ENCODE results near the gene NCK2.

DNA sequence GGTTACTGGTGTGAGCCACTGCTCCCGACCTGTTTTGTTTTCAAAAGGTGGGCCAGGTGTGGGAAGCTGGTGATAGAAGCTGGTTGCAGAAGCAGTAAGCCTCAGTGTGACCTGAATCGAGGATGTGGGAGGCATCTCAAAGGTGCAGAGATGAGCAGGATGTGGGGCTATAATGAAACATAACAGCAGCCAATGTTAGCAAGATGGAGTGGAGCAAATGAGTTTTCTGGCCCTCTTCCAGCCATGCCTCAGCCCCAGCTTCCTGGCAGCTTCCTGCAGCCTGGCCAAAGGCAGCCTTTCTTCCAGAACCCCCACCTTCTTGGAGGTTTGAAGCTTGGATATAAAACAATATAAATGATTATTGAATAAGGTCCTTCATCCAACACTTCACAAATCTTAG is 184.8 kb downstream of the NCK2 start:
- TF ChIP-seq, protein P1, sequence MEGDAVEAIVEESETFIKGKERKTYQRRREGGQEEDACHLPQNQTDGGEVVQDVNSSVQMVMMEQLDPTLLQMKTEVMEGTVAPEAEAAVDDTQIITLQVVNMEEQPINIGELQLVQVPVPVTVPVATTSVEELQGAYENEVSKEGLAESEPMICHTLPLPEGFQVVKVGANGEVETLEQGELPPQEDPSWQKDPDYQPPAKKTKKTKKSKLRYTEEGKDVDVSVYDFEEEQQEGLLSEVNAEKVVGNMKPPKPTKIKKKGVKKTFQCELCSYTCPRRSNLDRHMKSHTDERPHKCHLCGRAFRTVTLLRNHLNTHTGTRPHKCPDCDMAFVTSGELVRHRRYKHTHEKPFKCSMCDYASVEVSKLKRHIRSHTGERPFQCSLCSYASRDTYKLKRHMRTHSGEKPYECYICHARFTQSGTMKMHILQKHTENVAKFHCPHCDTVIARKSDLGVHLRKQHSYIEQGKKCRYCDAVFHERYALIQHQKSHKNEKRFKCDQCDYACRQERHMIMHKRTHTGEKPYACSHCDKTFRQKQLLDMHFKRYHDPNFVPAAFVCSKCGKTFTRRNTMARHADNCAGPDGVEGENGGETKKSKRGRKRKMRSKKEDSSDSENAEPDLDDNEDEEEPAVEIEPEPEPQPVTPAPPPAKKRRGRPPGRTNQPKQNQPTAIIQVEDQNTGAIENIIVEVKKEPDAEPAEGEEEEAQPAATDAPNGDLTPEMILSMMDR (IDR thresholded peaks at IDR 0.05) = no peak
- no peak for TF ChIP-seq POLR2A (IDR thresholded peaks at IDR 0.05)

Measured in esophagus squamous epithelium (tissue), 4 donors.